Spleen (tissue), 7 donors: ENCODE measurements around the gene WDR70.
"Not testable (repeated sequence)": the region's sequence is repeated elsewhere in the genome, so short reads cannot be mapped to it uniquely, and the experiment has no call there.

Experiments
- CTCF ChIP-seq, 11 experiments: fragments of 200-600 bp in 7 of 11; fragments of 450-650 bp in 4 of 11; sonication (generic) in 4 of 11; IDR thresholded peaks in 8 of 11; conservative IDR thresholded peaks in 3 of 11; 1 replicate in 7 of 11; 2 replicates in 4 of 11; pipeline versions ENCODE4 v1.4.0 to v1.8.0; 2016 to 2021; ENCODE audit warnings: antibody characterized with exemption in 11 of 11, inconsistent platforms in 4 of 11, mild to moderate bottlenecking in 1 of 11
- POLR2A ChIP-seq, 3 donors: fragments of 450-650 bp; IDR thresholded peaks; one replicate each; pipeline ENCODE4 v1.5.1; 2017; ENCODE audit warnings: antibody characterized with exemption in 3 of 3, mild to moderate bottlenecking in 1 of 3
- POLR2AphosphoS5 ChIP-seq, 3 donors: sonication (generic); formaldehyde crosslinking; IDR thresholded peaks; one replicate each; pipeline ENCODE4 v1.5.1; 2017; ENCODE audit warnings: antibody characterized with exemption in 3 of 3
- donor health status: DM: no; HTN: no; CAD: no; lungs with moderate emphysema.
- donor health status: DM: no; HTN: no; CAD: no.
- donor health status: DM: no; HTN: no; CAD: no.

DNA sequence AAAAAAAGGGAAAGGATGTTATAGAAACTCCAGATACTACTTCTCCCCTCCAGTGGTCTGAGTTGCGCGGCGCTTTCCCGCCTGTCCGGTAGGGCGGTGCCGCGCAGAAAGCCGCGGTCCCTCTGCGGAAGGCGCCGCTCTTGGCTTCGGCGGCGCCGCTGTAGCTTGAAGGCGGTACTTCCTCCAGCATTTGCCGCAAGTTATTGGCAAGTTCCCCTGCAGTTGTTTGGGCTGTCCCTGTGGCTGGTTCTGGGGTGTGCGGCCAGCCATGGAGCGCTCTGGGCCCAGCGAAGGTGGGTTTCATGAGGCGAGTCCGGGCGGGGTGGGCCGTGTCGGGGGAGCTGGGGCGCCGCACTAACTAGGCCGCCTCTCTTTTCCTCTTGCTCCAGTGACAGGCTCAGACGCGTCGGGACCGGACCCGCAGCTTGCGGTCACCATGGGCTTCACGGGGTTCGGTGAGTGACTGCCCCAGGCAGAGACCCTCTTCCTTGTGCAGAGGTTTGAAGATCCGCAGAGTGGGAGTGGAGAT, at the start of gene WDR70:
- peak; percentile 12 to 79 (median 58) for TF ChIP-seq CTCF (IDR thresholded peaks at IDR 0.05 in 8 of 11, conservative IDR thresholded peaks at IDR 0.05 in 3 of 11)
- not testable (repeated sequence) for TF ChIP-seq POLR2A (IDR thresholded peaks at IDR 0.05)
- TF ChIP-seq POLR2AphosphoS5 (IDR thresholded peaks at IDR 0.05): peak; percentile 84 to 90 (median 86)
